CD4-positive, alpha-beta T cell (primary cell): Measurements from ENCODE around the gene AHRR. TPM values are rescaled to one million over a fixed set of nuclear protein-coding genes. Genes with fewer than 3 reads are reported as not detected.

ENCODE experiments used
- ATAC-seq: fragments of 200-7000 bp; cut with Tn5 transposase; one replicate; pipeline ENCODE4 v1.10.0; 2022; ENCODE audit warnings: mild to moderate bottlenecking; ENCODE audit not compliant: poor library complexity
- CTCF ChIA-PET: fragments of 350-600 bp; sonication (Branson Sonifier 250); formaldehyde crosslinking; loops from one replicate; lab custom pipeline; 2021; ENCODE audit warnings: antibody characterized with exemption, inconsistent platforms; lab: Charles Lee
- POLR2A ChIA-PET: fragments of 350-600 bp; sonication (Branson Sonifier 250); formaldehyde crosslinking; loops from one replicate; lab custom pipeline; 2021; ENCODE audit warnings: antibody characterized with exemption, inconsistent platforms; lab: Charles Lee
- DNase-seq, 14 experiments: peaks; one replicate each; pipeline ENCODE4 v3.0.0-alpha.2; 2013 to 2020; ENCODE audit warnings: mixed read lengths in 2 of 14
- H3K27ac ChIP-seq, 2 donors: one replicate each; pipeline versions ENCODE4 v1.5.1 to v1.7.0; 2013; ENCODE audit warnings: low read length in 2 of 2, low read depth in 1 of 2, mild to moderate bottlenecking in 1 of 2
- H3K27me3 ChIP-seq, 2 experiments: 1 replicate in 1 of 2; 2 replicates in 1 of 2; pipeline versions ENCODE4 v1.6.1 to v1.7.0; 2013; ENCODE audit warnings: low read length in 2 of 2, control low read depth in 1 of 2, mild to moderate bottlenecking in 1 of 2, moderate library complexity in 1 of 2; ENCODE audit not compliant: insufficient read depth in 2 of 2, control insufficient read depth in 1 of 2
- H3K36me3 ChIP-seq: one replicate; pipeline ENCODE4 v1.6.1; 2013; ENCODE audit warnings: low read length, control low read depth; ENCODE audit not compliant: insufficient read depth
- H3K4me1 ChIP-seq: one replicate; pipeline ENCODE4 v1.6.1; 2013; ENCODE audit warnings: low read length, control low read depth; ENCODE audit not compliant: insufficient read depth
- H3K4me3 ChIP-seq: one replicate; pipeline ENCODE4 v1.5.1; 2013; ENCODE audit warnings: mild to moderate bottlenecking, low read length, moderate library complexity
- H3K9me3 ChIP-seq, 2 experiments: 1 replicate in 1 of 2; 2 replicates in 1 of 2; pipeline versions ENCODE4 v1.6.1 to v1.7.0; 2013; ENCODE audit warnings: low read length in 2 of 2, mild to moderate bottlenecking in 2 of 2, control low read depth in 1 of 2, moderate library complexity in 1 of 2; ENCODE audit not compliant: control insufficient read depth in 1 of 2, insufficient read depth in 1 of 2
- H3K27ac Mint-ChIP-seq: one replicate; pipeline ENCODE4 v1.8.0; 2020; ENCODE audit warnings: mixed read lengths
- H3K27me3 Mint-ChIP-seq: one replicate; pipeline ENCODE4 v1.8.0; 2021; ENCODE audit warnings: mixed read lengths
- H3K36me3 Mint-ChIP-seq: one replicate; pipeline ENCODE4 v1.8.0; 2021; ENCODE audit warnings: low read depth, mixed read lengths
- H3K4me1 Mint-ChIP-seq: one replicate; pipeline ENCODE4 v1.8.0; 2021; ENCODE audit warnings: low read depth, mixed read lengths
- H3K4me3 Mint-ChIP-seq: one replicate; pipeline ENCODE4 v1.8.0; 2020; ENCODE audit warnings: mild to moderate bottlenecking, mixed read lengths
- H3K9me3 Mint-ChIP-seq: one replicate; pipeline ENCODE4 v1.8.0; 2020; ENCODE audit warnings: mixed read lengths
- intact Hi-C, 2 experiments: fragments of 100-400 bp; cut with DNase I in 1 of 2; cut with micrococcal nuclease in 1 of 2; formaldehyde crosslinking; loops; one replicate each; pipeline versions ENCODE4 v1.15.1 to v1.9.0; 2023 to 2025; cut with DNase I, micrococcal nuclease
- total RNA-seq, 174 experiments: library from RNA in 2 of 174; stranded (reverse) in 2 of 174; gene quantifications; one replicate each; pipeline ENCODE4 v1.2.3 and lab custom pipeline; 2021 to 2026
- TF ChIP-seq, protein P1 (sequence below): fragments of 200-600 bp; IDR thresholded peaks from one replicate; pipeline ENCODE4 v1.8.0; 2022; ENCODE audit warnings: antibody characterized with exemption, mild to moderate bottlenecking

Gene AHRR
- total RNA-seq, 2 experiments from 2014 or later: 0.45 to 0.63 TPM

- intact Hi-C loops: no loop called here
- H3K36me3 ChIP-seq: no peaks in the 10 kb centered on the region
- H3K4me1 ChIP-seq: no peaks in the 10 kb centered on the region
- POLR2A ChIA-PET: no interaction called here
- peaks cover 13 to 15% of the 10 kb centered on the region in 2 experiments for H3K27me3 ChIP-seq
- CTCF ChIA-PET: no interaction called here
- no peaks in the 10 kb centered on the region for H3K36me3 Mint-ChIP-seq
- DNase-seq (no peak), ATAC-seq (no peak)
- TF ChIP-seq, protein P1, sequence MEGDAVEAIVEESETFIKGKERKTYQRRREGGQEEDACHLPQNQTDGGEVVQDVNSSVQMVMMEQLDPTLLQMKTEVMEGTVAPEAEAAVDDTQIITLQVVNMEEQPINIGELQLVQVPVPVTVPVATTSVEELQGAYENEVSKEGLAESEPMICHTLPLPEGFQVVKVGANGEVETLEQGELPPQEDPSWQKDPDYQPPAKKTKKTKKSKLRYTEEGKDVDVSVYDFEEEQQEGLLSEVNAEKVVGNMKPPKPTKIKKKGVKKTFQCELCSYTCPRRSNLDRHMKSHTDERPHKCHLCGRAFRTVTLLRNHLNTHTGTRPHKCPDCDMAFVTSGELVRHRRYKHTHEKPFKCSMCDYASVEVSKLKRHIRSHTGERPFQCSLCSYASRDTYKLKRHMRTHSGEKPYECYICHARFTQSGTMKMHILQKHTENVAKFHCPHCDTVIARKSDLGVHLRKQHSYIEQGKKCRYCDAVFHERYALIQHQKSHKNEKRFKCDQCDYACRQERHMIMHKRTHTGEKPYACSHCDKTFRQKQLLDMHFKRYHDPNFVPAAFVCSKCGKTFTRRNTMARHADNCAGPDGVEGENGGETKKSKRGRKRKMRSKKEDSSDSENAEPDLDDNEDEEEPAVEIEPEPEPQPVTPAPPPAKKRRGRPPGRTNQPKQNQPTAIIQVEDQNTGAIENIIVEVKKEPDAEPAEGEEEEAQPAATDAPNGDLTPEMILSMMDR: no peak
- no peak overlapping the region for H3K4me3 ChIP-seq
- no peak overlapping the region for H3K27ac ChIP-seq
- no peak overlapping the region for H3K27ac Mint-ChIP-seq
- no peaks in the 10 kb centered on the region for H3K4me1 Mint-ChIP-seq
- no peak overlapping the region for H3K4me3 Mint-ChIP-seq
- peaks cover 0 to 6% of the 10 kb centered on the region in 2 experiments for H3K9me3 ChIP-seq
- H3K9me3 Mint-ChIP-seq: no peaks in the 10 kb centered on the region
- peaks cover 36% of the 10 kb centered on the region for H3K27me3 Mint-ChIP-seq
Observed at GRCh38 chr5:405421-405820, 83.9 kb downstream of the AHRR start.

- ATAC-seq: no peak
- H3K9me3 ChIP-seq: peaks cover 0 to 3% of the 10 kb centered on the region in 2 experiments
- H3K36me3 Mint-ChIP-seq: no peaks in the 10 kb centered on the region
- no peak overlapping the region for H3K4me3 Mint-ChIP-seq
- ChIA-PET POLR2A (no interaction called here), CTCF (no interaction called here)
- no peaks in the 10 kb centered on the region for H3K4me1 Mint-ChIP-seq
- intact Hi-C loops: no loop called here
- H3K36me3 ChIP-seq: no peaks in the 10 kb centered on the region
- no peak overlapping the region for H3K4me3 ChIP-seq
- peaks cover 10 to 11% of the 10 kb centered on the region in 2 experiments for H3K27me3 ChIP-seq
- peaks cover 33% of the 10 kb centered on the region for H3K27me3 Mint-ChIP-seq
- no peak overlapping the region for H3K27ac ChIP-seq
- H3K27ac Mint-ChIP-seq: no peak overlapping the region
- no peak for DNase-seq
- H3K9me3 Mint-ChIP-seq: no peaks in the 10 kb centered on the region
- H3K4me1 ChIP-seq: no peaks in the 10 kb centered on the region
- TF ChIP-seq, protein P1: no peak
Observed at GRCh38 chr5:406041-406440, 84.5 kb downstream of the AHRR start.

DNA sequence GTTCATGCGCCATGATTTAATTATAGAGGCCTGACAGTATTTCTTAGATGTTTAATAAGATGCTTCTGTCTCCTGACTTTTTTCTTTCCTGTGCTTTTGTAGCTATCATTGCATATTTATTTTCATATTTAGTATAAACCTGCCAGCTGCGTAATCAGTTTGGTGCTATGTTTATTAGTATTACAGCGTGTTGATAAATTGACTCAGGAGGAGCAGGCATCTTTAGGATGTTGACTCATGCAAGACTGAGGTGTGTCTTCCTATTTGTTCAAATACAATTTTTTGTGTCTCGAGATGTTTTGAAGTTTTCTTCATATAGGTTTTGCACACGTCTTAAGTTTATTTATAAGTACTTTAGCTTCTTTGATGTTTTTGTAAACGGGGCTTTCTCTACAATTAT is 85.5 kb downstream of the AHRR start:
- H3K27me3 Mint-ChIP-seq: peaks cover 25% of the 10 kb centered on the region

More for the DNA sequence above, 85.5 kb downstream of the AHRR start:
- intact Hi-C loops: no loop called here
- no peak for DNase-seq
- H3K27ac Mint-ChIP-seq: no peak overlapping the region
- TF ChIP-seq, protein P1: no peak
- H3K4me1 ChIP-seq: no peaks in the 10 kb centered on the region
- CTCF ChIA-PET: no interaction called here
- H3K4me1 Mint-ChIP-seq: no peaks in the 10 kb centered on the region
- ATAC-seq: no peak
- H3K9me3 ChIP-seq: no peaks in the 10 kb centered on the region
- H3K36me3 Mint-ChIP-seq: no peaks in the 10 kb centered on the region
- H3K27me3 ChIP-seq: peaks cover 0 to 7% of the 10 kb centered on the region in 2 experiments
- H3K9me3 Mint-ChIP-seq: no peaks in the 10 kb centered on the region
- no peak overlapping the region for H3K4me3 Mint-ChIP-seq
- H3K36me3 ChIP-seq: no peaks in the 10 kb centered on the region
- no peak overlapping the region for H3K27ac ChIP-seq
- POLR2A ChIA-PET: no interaction called here
- H3K4me3 ChIP-seq: no peak overlapping the region
